AG10803 (cell line): Measurements from ENCODE around the gene RNF214.

Experiments used
- DNase-seq: peaks from one replicate; pipeline ENCODE4 v3.0.0; 2010; ENCODE audit warnings: low read depth
- H3K4me3 ChIP-seq: 2 replicates; pipeline ENCODE4 v1.5.1; 2011; ENCODE audit warnings: mild to moderate bottlenecking, low read length, control low read depth
- TF ChIP-seq, protein P1 (sequence below): conservative IDR thresholded peaks from 2 replicates; pipeline ENCODE4 v1.5.1; 2011; ENCODE audit warnings: mild to moderate bottlenecking, low read length, control low read depth, inconsistent platforms

RNF214 gene

DNA sequence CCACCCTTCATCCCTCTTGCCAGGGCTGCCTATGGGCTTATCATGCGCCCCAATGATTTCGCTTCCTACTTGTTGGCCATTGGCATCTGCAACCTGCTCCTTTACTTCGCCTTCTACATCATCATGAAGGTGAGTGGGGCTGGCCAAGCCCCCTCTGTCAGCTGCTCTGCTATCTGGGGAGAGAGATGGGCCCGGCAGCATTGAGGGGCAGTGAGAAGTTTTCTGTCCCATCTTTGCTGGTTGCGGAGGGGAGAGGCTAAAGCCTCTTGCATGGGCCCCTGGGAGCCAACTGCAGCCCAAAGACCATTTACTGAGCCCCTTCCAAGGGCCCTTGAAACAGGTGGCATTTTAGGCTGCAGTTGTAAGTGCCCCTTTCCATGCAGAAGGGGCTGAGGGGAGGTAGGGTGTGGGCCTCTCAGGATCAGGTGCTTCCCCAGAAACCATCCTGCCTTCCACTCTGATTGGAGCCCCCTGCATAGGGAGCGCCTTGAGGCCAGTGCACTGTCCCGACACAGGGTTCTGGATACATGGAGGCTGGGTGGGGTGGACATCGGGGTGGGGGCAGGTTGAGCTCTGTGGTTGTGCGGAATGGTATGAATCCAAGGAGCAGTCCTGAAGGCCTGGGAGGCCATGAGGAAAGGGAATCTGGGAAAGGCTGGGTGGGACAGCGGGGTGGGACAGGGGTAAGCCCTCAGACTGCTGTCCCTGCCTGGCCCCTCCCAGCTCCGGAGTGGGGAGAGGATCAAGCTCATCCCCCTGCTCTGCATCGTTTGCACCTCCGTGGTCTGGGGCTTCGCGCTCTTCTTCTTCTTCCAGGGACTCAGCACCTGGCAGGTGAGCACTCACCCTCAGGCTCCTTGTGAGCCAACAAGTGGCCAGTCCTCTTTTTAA, 39.1 kb upstream of the RNF214 start:
- TF ChIP-seq, protein P1, sequence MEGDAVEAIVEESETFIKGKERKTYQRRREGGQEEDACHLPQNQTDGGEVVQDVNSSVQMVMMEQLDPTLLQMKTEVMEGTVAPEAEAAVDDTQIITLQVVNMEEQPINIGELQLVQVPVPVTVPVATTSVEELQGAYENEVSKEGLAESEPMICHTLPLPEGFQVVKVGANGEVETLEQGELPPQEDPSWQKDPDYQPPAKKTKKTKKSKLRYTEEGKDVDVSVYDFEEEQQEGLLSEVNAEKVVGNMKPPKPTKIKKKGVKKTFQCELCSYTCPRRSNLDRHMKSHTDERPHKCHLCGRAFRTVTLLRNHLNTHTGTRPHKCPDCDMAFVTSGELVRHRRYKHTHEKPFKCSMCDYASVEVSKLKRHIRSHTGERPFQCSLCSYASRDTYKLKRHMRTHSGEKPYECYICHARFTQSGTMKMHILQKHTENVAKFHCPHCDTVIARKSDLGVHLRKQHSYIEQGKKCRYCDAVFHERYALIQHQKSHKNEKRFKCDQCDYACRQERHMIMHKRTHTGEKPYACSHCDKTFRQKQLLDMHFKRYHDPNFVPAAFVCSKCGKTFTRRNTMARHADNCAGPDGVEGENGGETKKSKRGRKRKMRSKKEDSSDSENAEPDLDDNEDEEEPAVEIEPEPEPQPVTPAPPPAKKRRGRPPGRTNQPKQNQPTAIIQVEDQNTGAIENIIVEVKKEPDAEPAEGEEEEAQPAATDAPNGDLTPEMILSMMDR = no peak
- H3K4me3 ChIP-seq = no peak overlapping the region
- DNase-seq = no peak

DNA sequence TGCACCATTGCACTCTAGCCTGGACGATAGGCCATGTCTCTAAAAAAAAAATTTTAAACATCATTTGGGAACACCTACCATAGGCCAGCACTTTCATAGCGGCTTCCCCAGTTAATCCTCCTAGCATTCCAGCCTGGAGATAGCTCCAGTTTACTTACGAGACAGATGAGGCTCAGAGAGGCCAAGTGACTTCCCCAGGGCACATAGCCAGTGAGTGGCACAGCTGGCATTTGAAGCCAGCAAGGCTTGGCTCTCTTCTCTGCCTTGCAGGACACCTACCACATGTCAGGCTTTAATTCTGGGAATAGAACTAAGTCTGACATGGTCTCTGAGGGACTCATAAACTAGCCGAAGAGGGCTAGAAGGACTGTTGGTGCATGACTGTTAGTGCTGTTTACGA, 38.2 kb upstream of the RNF214 start:
- no peak for DNase-seq
- TF ChIP-seq, protein P1 = no peak
- no peak overlapping the region for H3K4me3 ChIP-seq

DNA sequence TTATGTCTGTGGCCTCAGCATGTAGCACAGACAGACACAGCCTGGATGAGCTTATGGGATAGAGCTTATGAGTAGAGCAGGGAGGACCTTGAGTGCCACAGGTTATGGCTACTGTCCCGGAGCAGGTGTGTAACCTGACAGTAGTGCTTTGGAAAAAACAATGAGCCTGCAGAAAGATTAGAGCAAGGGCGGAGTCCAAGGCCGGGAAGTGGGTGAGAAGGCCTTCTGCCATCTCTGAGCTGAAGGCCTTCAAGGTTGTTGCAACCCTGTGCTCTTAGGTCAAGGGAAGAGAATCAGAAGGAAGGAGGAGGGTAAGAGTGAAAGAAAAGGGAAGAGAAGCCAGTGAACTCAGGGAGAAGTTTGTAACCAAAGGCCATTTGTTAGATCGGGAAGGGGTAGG, 37.2 kb upstream of the RNF214 start:
- DNase-seq = no peak
- TF ChIP-seq, protein P1 = no peak
- H3K4me3 ChIP-seq = no peak overlapping the region

DNA sequence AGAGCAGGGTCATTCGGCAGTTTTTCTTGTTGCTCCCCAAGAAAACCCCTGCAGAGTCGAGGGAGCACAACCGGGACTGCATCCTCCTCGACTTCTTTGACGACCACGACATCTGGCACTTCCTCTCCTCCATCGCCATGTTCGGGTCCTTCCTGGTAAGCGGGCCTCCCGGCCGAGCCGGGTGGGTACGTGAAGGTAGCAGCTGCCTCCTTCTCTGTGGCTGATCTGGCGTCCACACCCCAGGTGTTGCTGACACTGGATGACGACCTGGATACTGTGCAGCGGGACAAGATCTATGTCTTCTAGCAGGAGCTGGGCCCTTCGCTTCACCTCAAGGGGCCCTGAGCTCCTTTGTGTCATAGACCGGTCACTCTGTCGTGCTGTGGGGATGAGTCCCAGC, 36.7 kb upstream of the RNF214 start:
- no peak for DNase-seq
- no peak overlapping the region for H3K4me3 ChIP-seq
- TF ChIP-seq, protein P1 = no peak

DNA sequence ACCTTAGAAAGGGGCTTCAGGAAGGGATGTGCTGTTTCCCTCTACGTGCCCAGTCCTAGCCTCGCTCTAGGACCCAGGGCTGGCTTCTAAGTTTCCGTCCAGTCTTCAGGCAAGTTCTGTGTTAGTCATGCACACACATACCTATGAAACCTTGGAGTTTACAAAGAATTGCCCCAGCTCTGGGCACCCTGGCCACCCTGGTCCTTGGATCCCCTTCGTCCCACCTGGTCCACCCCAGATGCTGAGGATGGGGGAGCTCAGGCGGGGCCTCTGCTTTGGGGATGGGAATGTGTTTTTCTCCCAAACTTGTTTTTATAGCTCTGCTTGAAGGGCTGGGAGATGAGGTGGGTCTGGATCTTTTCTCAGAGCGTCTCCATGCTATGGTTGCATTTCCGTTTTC, 35.5 kb upstream of the RNF214 start:
- no peak overlapping the region for H3K4me3 ChIP-seq
- no peak for DNase-seq
- TF ChIP-seq, protein P1 = no peak

DNA sequence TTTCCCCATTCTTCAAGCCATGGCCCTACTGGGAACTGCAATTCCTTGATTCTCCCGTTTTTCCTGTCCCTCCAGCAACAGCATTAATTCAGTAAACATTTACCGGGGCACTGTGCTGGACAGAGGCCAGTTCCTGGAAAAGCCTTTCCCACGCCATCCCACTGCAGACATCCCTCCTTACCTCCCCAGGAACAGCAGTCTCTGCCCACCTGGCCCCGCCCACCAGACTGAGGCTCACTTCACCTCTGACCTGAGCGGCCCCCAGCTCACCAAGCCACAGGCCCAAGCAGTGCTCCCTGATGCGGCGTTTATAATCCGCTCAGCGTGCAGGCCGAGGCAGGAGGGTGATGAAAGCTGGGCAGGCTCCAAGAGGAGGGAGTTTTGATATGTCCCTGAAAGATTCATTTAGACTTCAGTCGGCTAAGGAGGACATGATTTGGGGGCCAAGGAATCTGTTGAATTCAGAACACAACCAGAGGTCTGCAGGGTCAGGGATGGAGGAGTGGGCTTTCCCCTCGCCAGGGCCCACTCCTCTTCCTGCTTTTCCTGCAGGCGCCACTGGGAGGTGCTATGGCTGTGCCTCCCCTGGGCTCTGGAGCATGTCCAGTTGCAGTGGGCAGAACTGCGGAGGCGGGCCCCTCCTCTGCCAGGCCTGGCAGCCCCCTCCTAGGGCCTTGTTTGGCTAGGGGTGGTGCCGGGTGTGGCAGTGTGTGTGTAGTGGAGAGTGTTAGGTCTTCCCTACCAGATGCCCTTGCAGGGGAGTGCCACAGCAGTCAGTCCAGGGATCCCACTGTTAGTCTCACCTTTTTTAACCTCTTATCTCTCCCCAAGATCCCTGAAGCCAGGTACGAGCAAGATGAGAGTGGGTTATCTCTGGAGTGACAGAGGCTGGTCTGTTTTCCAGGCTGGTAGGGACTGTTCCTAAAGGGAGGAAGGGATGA, 34.7 kb upstream of the RNF214 start:
- no peak for DNase-seq
- TF ChIP-seq, protein P1 = peak; percentile 45
- peak overlapping the region; percentile 88 for H3K4me3 ChIP-seq
